H1 (cell line): ENCODE data around the gene DENND1A. TPM values are rescaled to one million over a fixed set of nuclear protein-coding genes. Genes with fewer than 3 reads are reported as not detected.

Experiments used
- CTCF ChIA-PET: fragments of 300-600 bp; sonication (Branson Sonifier 250); formaldehyde crosslinking; loops from one replicate; lab custom pipeline; 2021; ENCODE audit not compliant: partially characterized antibody; lab: Charles Lee
- POLR2A ChIA-PET: fragments of 300-600 bp; sonication (Branson Sonifier 250); formaldehyde crosslinking; loops from one replicate; lab custom pipeline; 2021; ENCODE audit warnings: inconsistent platforms; ENCODE audit not compliant: partially characterized antibody; lab: Charles Lee
- DNase-seq, 2 experiments: peaks; one replicate each; pipeline versions ENCODE4 v3.0.0 to v3.0.0-alpha.2; 2010 to 2022; ENCODE audit warnings: low spot score in 2 of 2, low read depth in 1 of 2, mixed read lengths in 1 of 2
- FAIRE-seq: peaks from 2 replicates; lab custom pipeline; 2011; peaks lifted over from hg19 to GRCh38; lab: Jason Lieb, UNC
- H2AFZ ChIP-seq: 2 replicates; pipeline ENCODE4 v1.8.1; 2012; ENCODE audit warnings: low read length, inconsistent platforms
- H2AK5ac ChIP-seq: 2 replicates; pipeline ENCODE4 v1.6.1; 2013; ENCODE audit warnings: low read depth, low read length
- H2BK120ac ChIP-seq: replicated peaks from 2 replicates; pipeline ENCODE3; 2013; ENCODE audit warnings: low read depth, low read length, inconsistent platforms
- H2BK12ac ChIP-seq: 2 replicates; pipeline ENCODE4 v1.6.1; 2013; ENCODE audit warnings: low read depth, low read length
- H2BK15ac ChIP-seq: 2 replicates; pipeline ENCODE4 v1.6.1; 2013; ENCODE audit warnings: low read length
- H2BK20ac ChIP-seq: 2 replicates; pipeline ENCODE4 v1.6.1; 2013; ENCODE audit warnings: low read length
- H2BK5ac ChIP-seq: 2 replicates; pipeline ENCODE4 v1.6.1; 2013; ENCODE audit warnings: low read depth, low read length
- H3K14ac ChIP-seq: 2 replicates; pipeline ENCODE4 v1.6.1; 2013; ENCODE audit warnings: inconsistent platforms; ENCODE audit not compliant: insufficient read length
- H3K18ac ChIP-seq: 2 replicates; pipeline ENCODE4 v1.6.1; 2013; ENCODE audit warnings: low read length; ENCODE audit errors: extremely low read depth
- H3K23ac ChIP-seq: 2 replicates; pipeline ENCODE4 v1.6.1; 2013; ENCODE audit warnings: inconsistent platforms; ENCODE audit not compliant: insufficient read length
- H3K23me2 ChIP-seq: 2 replicates; pipeline ENCODE4 v1.6.1; 2013; ENCODE audit warnings: low read depth, low read length
- H3K27ac ChIP-seq: 2 replicates; pipeline ENCODE4 v1.6.1; 2011; ENCODE audit warnings: low read depth, low read length, inconsistent platforms
- H3K27me3 ChIP-seq, 4 experiments: replicated peaks in 1 of 4; 1 replicate in 1 of 4; 2 replicates in 3 of 4; pipeline versions ENCODE4 v1.6.1 to v1.8.1; 2011 to 2013; ENCODE audit warnings: low read length in 3 of 4, mild to moderate bottlenecking in 3 of 4, inconsistent platforms in 2 of 4, mixed read lengths in 2 of 4, moderate library complexity in 1 of 4; ENCODE audit not compliant: control insufficient read depth in 3 of 4, insufficient read depth in 3 of 4; ENCODE audit errors: extremely low read depth in 1 of 4
- H3K36me3 ChIP-seq, 4 experiments: 2 replicates each; pipeline versions ENCODE4 v1.6.1 to v1.8.1; 2011 to 2013; ENCODE audit warnings: mild to moderate bottlenecking in 4 of 4, low read length in 3 of 4, moderate library complexity in 2 of 4, control low read depth in 1 of 4, inconsistent platforms in 1 of 4; ENCODE audit not compliant: insufficient read depth in 4 of 4, control insufficient read depth in 2 of 4
- H3K4ac ChIP-seq: replicated peaks from 2 replicates; pipeline ENCODE3; 2013; ENCODE audit warnings: low read length, low read depth, mixed read lengths, inconsistent platforms; ENCODE audit not compliant: insufficient read length
- H3K4me1 ChIP-seq, 4 experiments: replicated peaks in 1 of 4; 1 replicate in 1 of 4; 2 replicates in 3 of 4; pipeline versions ENCODE4 v1.6.1 to v1.8.1; 2011 to 2013; ENCODE audit warnings: low read length in 3 of 4, inconsistent platforms in 2 of 4, mixed read lengths in 1 of 4; ENCODE audit not compliant: insufficient read depth in 4 of 4, control insufficient read depth in 3 of 4
- H3K4me2 ChIP-seq, 2 experiments: 2 replicates each; pipeline versions ENCODE4 v1.6.1 to v1.8.1; 2011 to 2013; ENCODE audit warnings: low read depth in 2 of 2, low read length in 2 of 2, control low read depth in 1 of 2, inconsistent platforms in 1 of 2, mild to moderate bottlenecking in 1 of 2; ENCODE audit not compliant: insufficient read depth in 1 of 2
- H3K4me3 ChIP-seq, 4 experiments: fragments of 200-600, 300-600 bp in 1 of 4; sonication (generic), shearing (Covaris generic), sonication (Bioruptor Twin) in 1 of 4; 2 replicates each; pipeline versions ENCODE4 v1.5.1 to v1.8.1; 2011 to 2016; ENCODE audit warnings: low read length in 4 of 4, low read depth in 3 of 4, control low read depth in 2 of 4, inconsistent platforms in 2 of 4, mild to moderate bottlenecking in 2 of 4, mixed read lengths in 1 of 4, moderate library complexity in 1 of 4; ENCODE audit not compliant: insufficient read depth in 2 of 4; ENCODE audit errors: extremely low read depth in 1 of 4
- H3K56ac ChIP-seq: replicated peaks from 2 replicates; pipeline ENCODE3; 2013; ENCODE audit warnings: low read depth, mild to moderate bottlenecking, mixed read lengths, low read length, inconsistent platforms; ENCODE audit not compliant: insufficient read length
- H3K79me1 ChIP-seq: 2 replicates; pipeline ENCODE4 v1.6.1; 2013; ENCODE audit warnings: low read depth, low read length, control low read depth
- H3K79me2 ChIP-seq, 2 experiments: 2 replicates each; pipeline versions ENCODE4 v1.6.1 to v1.8.1; 2012 to 2013; ENCODE audit warnings: low read length in 2 of 2, mild to moderate bottlenecking in 2 of 2, inconsistent platforms in 1 of 2; ENCODE audit not compliant: insufficient read depth in 2 of 2, control insufficient read depth in 1 of 2
- H3K9ac ChIP-seq, 4 experiments: replicated peaks in 1 of 4; 1 replicate in 1 of 4; 2 replicates in 3 of 4; pipeline versions ENCODE4 v1.6.1 to v1.8.1; 2011 to 2013; ENCODE audit warnings: low read depth in 3 of 4, low read length in 3 of 4, control low read depth in 2 of 4, mild to moderate bottlenecking in 2 of 4, moderate library complexity in 2 of 4, inconsistent platforms in 1 of 4; ENCODE audit errors: extremely low read depth in 1 of 4
- H3K9me3 ChIP-seq, 2 experiments: 2 replicates each; pipeline versions ENCODE4 v1.6.1 to v1.8.1; 2012 to 2013; ENCODE audit warnings: mild to moderate bottlenecking in 2 of 2, moderate library complexity in 2 of 2, control low read depth in 1 of 2, inconsistent platforms in 1 of 2, low read depth in 1 of 2, low read length in 1 of 2, mixed read lengths in 1 of 2; ENCODE audit not compliant: insufficient read depth in 2 of 2
- H4K20me1 ChIP-seq, 2 experiments: replicated peaks in 1 of 2; 2 replicates each; pipeline versions ENCODE3 to v1.8.1; 2011 to 2013; ENCODE audit warnings: inconsistent platforms in 2 of 2, low read length in 2 of 2, mild to moderate bottlenecking in 1 of 2; ENCODE audit not compliant: insufficient read depth in 2 of 2, control insufficient read depth in 1 of 2
- H4K5ac ChIP-seq: 2 replicates; pipeline ENCODE4 v1.6.1; 2013; ENCODE audit warnings: low read length, low read depth, mixed read lengths, inconsistent platforms; ENCODE audit not compliant: insufficient read length
- H4K8ac ChIP-seq: 2 replicates; pipeline ENCODE4 v1.8.0; 2013; ENCODE audit warnings: mild to moderate bottlenecking, moderate library complexity, low read length, inconsistent platforms; ENCODE audit not compliant: insufficient read depth; ENCODE audit errors: extremely low read depth
- H4K91ac ChIP-seq: replicated peaks from 2 replicates; pipeline ENCODE3; 2013; ENCODE audit warnings: low read length, mixed read lengths, inconsistent platforms; ENCODE audit not compliant: insufficient read length
- POLR2A ChIP-seq, 2 experiments: IDR thresholded peaks; 1 replicate in 1 of 2; 2 replicates in 1 of 2; pipeline ENCODE4 v1.6.1; 2011; ENCODE audit warnings: low read depth in 2 of 2, low read length in 2 of 2, mild to moderate bottlenecking in 2 of 2; ENCODE audit errors: control extremely low read depth in 1 of 2
- TBP ChIP-seq: IDR thresholded peaks from 2 replicates; pipeline ENCODE4 v1.6.1; 2011; ENCODE audit warnings: low read depth, low read length, improper control_type of control experiment
- WGBS, 2 experiments: shearing (Covaris generic) in 1 of 2; methylation state at CpG; one replicate each; pipeline versions ENCODE4 v1.1.6 to v1.1.7; 2013 to 2015; ENCODE audit warnings: low lambda C conversion rate in 2 of 2, mixed read lengths in 2 of 2, inconsistent platforms in 1 of 2, low coverage in 1 of 2, missing lambda C conversion rate in 1 of 2; ENCODE audit not compliant: insufficient replicate concordance in 2 of 2, insufficient coverage in 1 of 2, insufficient read length in 1 of 2; ENCODE audit errors: extremely low coverage in 1 of 2, missing lambda C conversion rate in 1 of 2; 5-methylcytosine and 5-hydroxymethylcytosine counted together
- polyA plus RNA-seq, 7 experiments: library from polyadenylated mRNA; depleted of rRNA in 3 of 7; stranded (reverse) in 5 of 7; unstranded in 2 of 7; fragments of >200 nt in 5 of 7; fragments of 200-250 nt in 2 of 7; gene quantifications; 1 replicate in 5 of 7; 2 replicates in 1 of 7; 4 replicates in 1 of 7; pipeline versions ENCODE4 v1.2.1 to v1.2.3, GENCODE V29; 2011 to 2013; ENCODE audit warnings: missing spikeins in 2 of 7, mixed read lengths in 2 of 7
- total RNA-seq: library from RNA; stranded (reverse); fragmentation: NEBNext Ultra II Directional; extraction: Animal tissue kit (Norgen Biotek cat#: 25700); gene quantifications from 2 replicates; pipeline ENCODE4 v1.2.1, GENCODE V29; 2021

Gene DENND1A
- total and polyA plus RNA-seq, 2 of the 8 experiments (the other 6 are each of a cell fraction or from before 2014, with no cell fraction given): 24.1 to 26.4 TPM

- ChIA-PET CTCF (no interaction called here), POLR2A (no interaction called here)
- H4K5ac ChIP-seq: no peak overlapping the region
- no peak overlapping the region for H2BK15ac ChIP-seq
- no peak overlapping the region for H2BK20ac ChIP-seq
- no peaks in the 10 kb centered on the region for H3K79me1 ChIP-seq
- no peaks in the 10 kb centered on the region for H3K79me2 ChIP-seq
- H2BK120ac ChIP-seq: no peak overlapping the region
- TF ChIP-seq TBP (no peak), POLR2A (IDR thresholded peaks at IDR 0.05; ENCODE audit: control extremely low read depth in 1 of 2, low read depth in 2 of 2, low read length in 2 of 2) (no peak)
- TF ChIP-seq, all 59 proteins: peak for 0
- Histone ChIP-seq H3K56ac (no peak overlapping the region), H3K9me3 (no peaks in the 10 kb centered on the region), H3K4me1 (no peaks in the 10 kb centered on the region), H3K4me2 (no peak overlapping the region), H3K14ac (no peak overlapping the region), H3K23me2 (no peaks in the 10 kb centered on the region), H3K9ac (no peak overlapping the region), H4K91ac (no peak overlapping the region), H3K36me3 (no peaks in the 10 kb centered on the region; a peak in 1 of 8 replicates), H3K27ac (no peak overlapping the region), H4K20me1 (no peaks in the 10 kb centered on the region), H3K18ac (no peak overlapping the region), H2BK5ac (no peak overlapping the region), H3K23ac (no peak overlapping the region), H2BK12ac (no peak overlapping the region), H3K27me3 (no peaks in the 10 kb centered on the region), H4K8ac (no peak overlapping the region), H3K4me3 (no peak overlapping the region), H2AK5ac (no peak overlapping the region), H2AFZ (no peak overlapping the region), H3K4ac (no peak overlapping the region)
- no peak for DNase-seq
- WGBS, 2 experiments: 88 to 100% methylated on average over 2 to 9 of the region's 9 CpGs
- FAIRE-seq: no peak
Observed at GRCh38 chr9:123645762-123646161, 284.2 kb downstream of the DENND1A start.
